NCI-H345 (cell line): ENCODE measurements around the gene TRDN.

Source experiments
- DNase-seq: peaks from one replicate; lab custom pipeline; 2025; lab: John Stamatoyannopoulos, UW

Gene TRDN

GRCh38 chr6:123636782-123637181 is at the start of gene TRDN:
Gene TRDN, minus strand, starts transcription at chr6:123636950. Its CDS starts 175 bp downstream, at chr6:123636775.
- no peak for DNase-seq

- no peak for DNase-seq
Measured at GRCh38 chr6:123681957-123682462, 45.3 kb upstream of the TRDN start.

GRCh38 chr6:123677897-123678296 is 41.1 kb upstream of the TRDN start:
- DNase-seq, result no peak

- no peak for DNase-seq
Measured at GRCh38 chr6:123676793-123677192, 40.0 kb upstream of the TRDN start.

- no peak for DNase-seq
Measured at GRCh38 chr6:123668965-123669591, 32.3 kb upstream of the TRDN start.

GRCh38 chr6:123668063-123668462 is 31.3 kb upstream of the TRDN start:
- no peak for DNase-seq

GRCh38 chr6:123663436-123663835 is 26.7 kb upstream of the TRDN start:
- DNase-seq, result no peak

- DNase-seq, result no peak
Measured at GRCh38 chr6:123662757-123663156, 26.0 kb upstream of the TRDN start.

GRCh38 chr6:123661105-123661891 is 24.5 kb upstream of the TRDN start:
- DNase-seq, result no peak

GRCh38 chr6:123659960-123660748 is 23.4 kb upstream of the TRDN start:
- DNase-seq, result no peak

- no peak for DNase-seq
Measured at GRCh38 chr6:123658848-123659247, 22.1 kb upstream of the TRDN start.

GRCh38 chr6:123655521-123656306 is 19.0 kb upstream of the TRDN start:
- no peak for DNase-seq

GRCh38 chr6:123648723-123649122 is 12.0 kb upstream of the TRDN start:
- no peak for DNase-seq

- no peak for DNase-seq
Measured at GRCh38 chr6:123648020-123648580, 11.3 kb upstream of the TRDN start.

- no peak for DNase-seq
Measured at GRCh38 chr6:123641497-123641896, 4.7 kb upstream of the TRDN start.

GRCh38 chr6:123640567-123641187 is 3.9 kb upstream of the TRDN start:
- DNase-seq, result no peak

- no peak for DNase-seq
Measured at GRCh38 chr6:123638865-123639264, 2.1 kb upstream of the TRDN start.

GRCh38 chr6:123636282-123636681 is 468 bp downstream of the TRDN start:
- DNase-seq, result no peak

GRCh38 chr6:123635567-123635966 is 1.2 kb downstream of the TRDN start:
- no peak for DNase-seq

GRCh38 chr6:123635144-123635543 is 1.6 kb downstream of the TRDN start:
- no peak for DNase-seq

GRCh38 chr6:123632641-123633040 is 4.1 kb downstream of the TRDN start:
- no peak for DNase-seq
